GM21737 (cell line): Measurements from ENCODE around the gene JAG2.

ENCODE experiments used
- ATAC-seq: cut with Tn5 transposase; IDR thresholded peaks from one replicate; pipeline ENCODE4 v1.9.1; 2021; ENCODE audit warnings: mild to moderate bottlenecking, moderate library complexity; ENCODE audit not compliant: unreplicated experiment

JAG2 gene

DNA sequence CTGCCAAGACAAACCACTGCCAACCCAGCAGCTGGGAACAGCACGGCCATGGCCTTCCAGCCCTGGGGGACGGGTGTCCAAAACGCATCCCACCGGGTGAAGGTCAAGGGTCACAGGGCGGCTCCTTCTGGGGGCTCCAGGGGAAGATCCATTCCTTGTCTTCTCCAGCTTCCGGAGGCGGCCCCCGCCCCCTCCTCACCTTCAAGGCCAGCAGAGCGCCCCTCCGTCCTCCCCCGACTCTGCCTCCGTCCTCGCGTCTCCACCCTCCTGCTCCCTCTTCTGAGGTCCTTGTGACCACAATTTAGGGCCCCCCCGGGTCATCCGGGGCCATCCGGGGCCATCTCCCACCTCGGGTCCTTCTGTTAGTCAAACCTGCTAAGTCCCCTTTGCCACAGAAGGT, 16.4 kb upstream of the JAG2 start:
- no peak for ATAC-seq

DNA sequence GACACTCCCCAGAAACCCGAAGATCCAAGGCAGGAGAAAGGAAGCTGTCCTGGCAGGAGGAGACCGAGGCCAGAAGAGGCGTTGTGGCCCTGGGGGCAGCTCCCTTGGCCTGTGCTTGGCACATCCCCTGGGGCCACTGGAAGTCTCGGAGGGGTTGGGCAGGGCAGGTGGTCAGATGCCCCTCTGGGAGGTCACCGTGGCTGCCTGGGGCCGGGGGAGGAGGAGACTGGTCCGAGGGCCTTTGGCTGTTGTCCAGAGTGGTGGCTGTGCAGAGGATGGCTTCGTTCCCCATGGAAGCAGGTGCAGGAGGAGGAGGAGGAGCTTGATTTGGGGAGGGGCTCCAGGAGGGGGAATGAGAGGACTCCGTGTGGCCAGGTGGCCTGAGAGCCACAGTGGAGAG, 15.9 kb upstream of the JAG2 start:
- ATAC-seq, result no peak

DNA sequence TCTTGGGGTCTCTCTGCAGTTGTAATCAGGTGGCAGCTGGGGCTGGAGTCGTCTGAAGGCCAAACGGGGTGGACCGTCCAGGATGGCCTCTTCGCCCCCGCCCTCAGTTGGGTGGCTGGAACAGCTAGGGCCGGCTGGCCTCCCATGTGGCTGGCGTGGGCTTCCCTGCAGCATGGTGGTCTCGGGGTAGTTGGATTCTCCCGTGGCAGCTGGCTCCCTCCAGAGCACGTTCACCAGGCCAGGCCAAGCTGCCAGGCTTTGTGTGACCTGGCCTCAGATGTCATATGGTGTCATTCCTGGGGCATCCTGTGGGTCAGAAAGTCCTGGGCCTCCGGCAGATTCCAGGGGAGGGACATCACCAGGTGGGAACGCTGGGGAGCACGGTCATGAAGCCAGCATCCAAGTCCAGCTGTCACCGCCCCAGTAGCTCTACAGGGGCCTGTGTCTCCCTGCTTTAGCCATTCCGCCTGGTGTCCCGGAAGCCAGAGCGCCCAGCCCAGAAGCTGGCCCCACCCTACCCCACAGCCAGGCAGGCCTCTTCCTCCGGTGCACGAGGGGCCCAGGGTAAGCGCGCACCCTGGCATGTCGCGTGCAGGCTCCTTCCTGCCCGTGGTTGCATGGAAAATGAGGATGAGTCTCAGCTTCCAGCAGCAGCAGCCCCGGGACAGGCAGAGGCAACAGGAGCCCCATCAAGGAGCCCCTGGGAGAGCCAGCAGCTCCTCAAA, 13.9 kb upstream of the JAG2 start:
- no peak for ATAC-seq

DNA sequence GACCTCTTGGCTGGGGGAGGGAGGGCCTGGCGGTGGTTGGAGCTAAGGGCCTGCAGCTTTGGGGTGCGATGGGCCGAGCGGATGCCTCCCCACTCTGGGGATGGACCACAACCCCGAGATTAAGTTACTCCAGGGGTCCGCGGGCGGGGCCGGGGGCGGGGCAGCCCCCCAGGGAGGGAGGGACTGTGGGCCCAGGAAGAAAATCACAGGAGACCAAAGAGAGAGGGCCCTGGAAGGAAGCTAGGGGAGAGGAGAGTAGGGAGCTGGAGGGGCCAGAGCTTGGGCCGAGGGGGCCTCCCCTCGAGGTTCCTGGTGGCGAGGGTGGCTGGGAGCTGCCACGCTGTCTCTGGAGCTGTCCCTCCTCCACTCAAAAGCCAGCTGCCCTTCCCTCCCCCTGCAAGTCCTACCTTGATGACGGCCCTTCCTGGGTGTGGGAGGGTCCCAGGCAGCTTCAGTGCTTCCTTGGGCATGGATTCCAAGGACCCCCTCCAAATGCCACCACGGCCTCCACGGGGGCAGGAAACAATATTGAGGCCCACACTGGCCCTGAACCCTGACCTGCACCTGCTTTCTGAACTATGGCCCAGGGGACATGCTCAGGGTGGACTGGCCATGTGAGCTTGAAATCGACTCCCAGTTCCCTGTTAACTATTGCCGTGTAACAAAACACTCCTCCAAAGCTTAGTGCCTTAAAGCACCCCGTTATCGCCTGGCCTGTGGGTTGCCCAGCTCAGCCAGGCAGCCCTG, 13.1 kb upstream of the JAG2 start:
- no peak for ATAC-seq

DNA sequence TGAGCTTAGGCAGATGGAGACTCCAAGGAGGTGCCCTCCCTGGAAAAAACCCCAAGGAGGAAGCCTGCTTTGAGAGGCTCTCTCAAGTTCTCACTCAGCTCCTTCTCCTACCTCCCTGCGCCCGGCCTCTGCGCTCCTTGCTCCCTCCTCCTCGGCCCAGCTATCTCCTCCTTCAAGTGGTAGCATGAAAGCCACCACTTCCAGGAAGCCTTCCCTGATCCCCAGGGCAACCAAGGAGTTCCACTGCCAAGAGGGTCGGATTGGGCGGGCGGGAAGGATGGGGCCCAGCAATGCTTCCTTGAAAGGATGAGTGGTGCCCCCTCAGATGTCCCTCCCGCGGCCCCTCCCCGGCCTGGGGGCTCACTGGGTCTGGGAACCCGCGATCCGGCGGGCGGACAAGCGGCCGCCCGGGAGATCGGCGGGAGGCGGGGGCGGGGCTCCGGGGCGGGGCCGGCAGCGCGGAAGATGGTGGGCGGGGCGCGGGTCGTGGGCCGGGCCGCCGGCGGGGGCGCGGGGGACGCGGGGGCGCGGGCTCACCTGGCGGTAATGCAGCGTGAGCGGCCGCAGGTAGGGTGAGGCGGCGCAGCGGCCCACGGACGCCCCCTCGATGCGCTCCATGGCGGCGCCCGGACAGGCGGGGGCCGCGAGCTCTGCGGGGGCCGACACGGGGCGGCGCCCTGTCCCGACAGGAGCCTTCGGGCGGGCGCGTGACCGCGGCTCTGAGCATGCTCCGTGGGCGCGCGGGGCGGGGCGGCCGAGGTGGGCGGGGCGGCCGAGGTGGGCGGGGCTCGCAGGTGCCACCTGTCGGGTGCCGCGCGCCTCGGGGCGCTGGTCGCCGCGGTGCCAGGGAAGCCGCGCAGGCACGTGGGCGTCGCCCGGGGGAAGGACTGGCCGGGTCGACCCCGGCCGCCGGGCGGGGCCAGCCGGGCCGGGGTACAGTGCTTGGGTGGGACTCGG, 12.3 kb upstream of the JAG2 start, which contains the start of gene NUDT14:
TSS of gene NUDT14 (minus strand) at position 721 of the 957 bp plus-strand sequence. CDS start at position 618, 103 bp downstream.
- ATAC-seq, result no peak

DNA sequence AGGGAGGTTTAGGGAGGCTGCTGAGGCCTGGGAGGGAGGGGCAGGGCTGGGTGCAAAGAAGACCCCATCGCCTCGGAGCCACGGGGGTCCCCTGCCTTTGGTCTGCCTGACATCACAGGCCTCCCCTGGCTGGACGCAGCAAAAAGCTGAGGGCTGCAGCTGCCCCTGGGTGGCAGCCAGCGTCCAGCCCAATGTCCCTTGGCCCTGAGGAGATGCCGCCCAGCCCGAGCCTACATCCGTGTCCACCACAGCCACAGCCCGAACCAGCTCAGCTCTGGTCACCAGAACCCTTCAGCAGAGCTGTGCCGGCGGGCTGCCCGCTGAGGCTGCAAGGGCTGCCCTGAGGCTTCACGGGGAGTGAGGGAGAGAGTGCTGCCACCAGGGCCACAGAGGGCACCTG, 10.6 kb upstream of the JAG2 start:
- no peak for ATAC-seq

DNA sequence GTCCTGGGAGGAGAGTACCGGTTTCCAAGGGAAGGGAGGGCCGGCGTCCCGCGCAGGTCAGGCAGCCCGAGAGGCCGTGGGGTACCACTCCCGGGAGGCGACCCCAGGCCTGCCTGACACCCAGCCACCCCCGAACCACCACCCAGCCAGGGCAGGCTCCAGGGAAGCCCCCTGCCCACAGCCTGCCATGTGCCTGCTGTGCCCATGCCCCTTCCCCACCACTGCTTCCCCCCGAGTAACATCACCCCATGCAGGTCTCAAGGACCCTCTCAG, 10.2 kb upstream of the JAG2 start:
- no peak for ATAC-seq

DNA sequence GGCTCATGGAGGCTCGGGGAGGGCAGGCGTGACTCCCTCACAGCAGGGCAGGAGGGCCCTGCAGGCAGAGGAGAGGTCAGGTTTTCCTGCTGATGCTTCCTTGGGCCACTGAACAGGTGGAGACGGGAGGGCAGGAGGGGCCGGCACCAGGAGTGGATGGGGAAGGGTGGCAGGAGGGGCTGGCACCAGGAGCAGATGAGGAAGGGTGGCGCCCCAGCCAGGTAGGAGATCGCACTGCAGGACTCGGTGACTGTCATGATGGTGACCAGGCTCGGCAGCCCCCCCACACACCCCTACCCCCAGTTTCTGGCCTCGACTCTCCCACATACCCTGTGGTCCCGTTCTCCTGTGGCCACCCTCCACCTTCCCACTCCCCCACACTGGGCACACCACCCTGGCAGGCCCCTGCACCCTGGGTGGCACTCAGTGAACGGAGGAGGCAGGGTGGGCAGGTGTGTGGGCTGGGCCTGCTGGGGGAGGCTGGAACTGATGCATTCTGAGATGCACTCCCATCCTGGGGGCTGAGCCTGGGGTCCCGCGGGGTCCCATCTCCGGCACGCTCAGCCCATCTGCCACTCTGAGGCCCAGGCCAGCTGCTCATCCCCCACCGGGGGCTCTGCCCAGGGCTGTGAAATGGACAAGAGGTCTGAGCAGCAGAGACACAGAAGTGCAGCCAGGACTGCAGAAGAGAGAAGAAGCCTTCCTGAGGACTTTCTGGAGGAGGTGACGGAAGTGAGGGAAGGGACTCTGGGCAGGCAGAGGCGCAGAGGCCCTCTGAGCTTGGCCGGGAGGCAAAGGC, 9.7 kb upstream of the JAG2 start:
- no peak for ATAC-seq

DNA sequence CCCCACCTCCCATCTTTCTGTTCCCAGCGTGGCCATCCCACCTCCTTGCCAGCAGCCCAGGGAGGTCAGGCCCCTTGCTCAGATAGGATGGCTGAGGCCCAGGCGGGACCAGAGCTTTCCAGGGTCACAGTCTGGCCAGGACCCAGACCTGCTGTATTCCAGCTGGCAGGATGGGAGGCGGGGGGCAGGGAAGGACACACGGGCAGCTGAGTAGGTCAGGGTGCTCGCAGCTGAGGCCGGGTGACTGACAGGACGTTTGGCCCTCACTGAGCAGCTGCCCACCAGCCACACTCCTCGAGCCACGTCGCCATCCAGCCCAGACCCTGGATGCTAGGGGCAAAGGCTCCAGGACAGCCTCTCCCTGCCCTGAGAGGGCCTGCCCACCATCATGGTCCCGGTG, 8.5 kb upstream of the JAG2 start:
- no peak for ATAC-seq

DNA sequence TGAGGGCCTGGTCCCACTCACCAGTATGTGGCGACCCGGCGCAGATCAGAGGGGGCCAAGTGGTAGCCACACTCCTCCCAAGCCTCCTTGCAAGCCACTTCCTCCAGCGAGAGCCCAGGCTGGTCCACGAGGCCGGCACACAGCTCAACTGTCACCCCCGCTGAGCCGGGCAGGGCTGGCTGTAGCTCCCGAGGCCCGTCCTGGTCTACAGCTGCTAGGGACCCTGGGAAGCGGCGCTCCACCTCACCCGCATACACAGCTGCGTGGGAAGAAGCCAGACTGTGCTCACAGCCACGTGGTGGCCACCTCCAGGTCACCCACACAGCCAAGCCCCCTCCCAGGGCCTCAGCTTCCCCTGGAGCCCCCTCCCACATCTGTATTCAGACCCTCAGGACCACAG, 7.9 kb upstream of the JAG2 start:
- ATAC-seq, result no peak

DNA sequence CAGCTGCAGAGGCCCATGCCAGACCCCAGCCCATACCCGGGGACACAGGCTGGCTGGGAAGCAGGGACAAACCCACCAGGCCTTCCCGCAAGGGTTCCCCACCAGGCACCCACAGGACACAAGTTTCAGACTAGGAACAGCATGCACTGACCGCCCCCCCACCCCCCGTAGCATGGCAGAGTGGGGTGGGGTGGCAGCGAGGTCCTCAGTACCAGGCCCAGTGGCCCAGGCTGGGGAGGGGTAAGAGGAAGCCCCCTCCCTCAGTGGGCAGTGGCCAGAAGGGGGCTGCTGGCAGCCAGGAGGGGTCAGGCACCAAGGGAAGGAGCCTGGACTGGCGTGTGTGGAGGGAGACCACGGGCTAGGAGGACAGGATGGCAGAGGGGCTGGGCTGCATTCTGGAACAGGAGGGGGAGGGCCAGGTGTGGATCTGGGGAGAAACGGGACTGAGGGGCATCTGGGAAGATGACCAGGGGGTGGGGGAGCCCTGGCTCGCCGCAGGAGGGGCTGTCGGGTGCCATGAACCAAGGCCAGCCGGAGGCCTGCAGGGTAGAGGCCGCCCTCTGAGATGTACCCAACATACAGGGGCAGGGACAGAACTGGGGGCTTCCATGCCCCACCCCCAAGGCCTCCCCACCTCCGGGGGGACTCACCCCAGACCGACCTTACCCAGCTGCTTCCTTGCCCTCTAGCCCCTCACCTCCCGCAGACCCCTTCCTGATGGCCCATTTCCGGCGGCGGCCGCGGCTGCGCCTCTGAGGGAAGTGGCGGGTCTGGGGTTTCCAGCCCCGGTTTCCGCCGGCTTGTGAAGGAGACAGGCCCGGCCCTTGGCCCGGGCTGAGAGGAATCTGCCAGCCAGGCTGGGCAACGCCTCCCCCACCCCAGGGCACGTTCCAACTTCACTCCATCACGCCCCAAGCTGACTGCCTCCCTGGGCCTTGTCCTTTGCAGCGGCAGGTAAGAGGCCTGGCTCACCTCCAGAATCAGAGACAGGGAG, 5.6 kb upstream of the JAG2 start:
- ATAC-seq, result no peak

DNA sequence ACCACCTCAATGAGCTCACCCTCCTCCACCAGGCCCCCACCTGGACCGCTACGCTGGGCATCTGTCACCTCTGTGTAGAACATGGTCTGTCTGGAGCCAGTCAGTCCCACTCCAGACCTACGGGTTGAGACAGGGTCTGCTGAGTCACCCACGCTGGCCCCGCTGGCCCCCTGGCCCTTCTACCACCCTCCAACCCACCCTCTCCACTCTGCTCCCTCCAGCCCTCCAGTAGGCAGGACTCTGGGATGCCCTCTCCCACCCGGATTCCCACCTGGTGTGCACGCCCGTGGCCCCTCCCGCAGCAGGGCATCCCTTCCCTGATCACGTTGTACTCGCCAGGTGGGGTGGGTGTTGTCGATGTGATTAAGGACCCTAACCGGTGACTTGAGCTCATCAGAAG, 4.6 kb upstream of the JAG2 start:
- no peak for ATAC-seq

DNA sequence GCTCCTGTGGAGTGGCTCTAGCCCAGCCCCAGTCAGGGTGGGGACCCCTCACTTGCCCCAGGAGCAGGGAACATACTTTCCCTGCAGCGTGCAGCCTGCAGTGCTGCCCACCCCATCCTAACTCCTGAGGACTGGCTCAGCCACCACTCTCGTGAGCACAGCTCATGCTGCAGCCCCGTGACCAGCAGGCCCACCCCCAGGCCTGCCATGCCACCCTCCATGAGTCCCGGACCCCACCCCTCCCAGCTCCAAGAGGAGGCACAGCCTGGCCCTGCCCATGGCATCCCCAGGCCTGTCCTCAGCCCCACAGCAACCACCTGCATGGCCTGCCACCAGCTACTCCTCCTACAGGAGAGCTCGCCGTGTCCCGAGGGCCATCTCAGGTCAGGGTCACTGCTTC, 3.9 kb upstream of the JAG2 start:
- ATAC-seq, result no peak

DNA sequence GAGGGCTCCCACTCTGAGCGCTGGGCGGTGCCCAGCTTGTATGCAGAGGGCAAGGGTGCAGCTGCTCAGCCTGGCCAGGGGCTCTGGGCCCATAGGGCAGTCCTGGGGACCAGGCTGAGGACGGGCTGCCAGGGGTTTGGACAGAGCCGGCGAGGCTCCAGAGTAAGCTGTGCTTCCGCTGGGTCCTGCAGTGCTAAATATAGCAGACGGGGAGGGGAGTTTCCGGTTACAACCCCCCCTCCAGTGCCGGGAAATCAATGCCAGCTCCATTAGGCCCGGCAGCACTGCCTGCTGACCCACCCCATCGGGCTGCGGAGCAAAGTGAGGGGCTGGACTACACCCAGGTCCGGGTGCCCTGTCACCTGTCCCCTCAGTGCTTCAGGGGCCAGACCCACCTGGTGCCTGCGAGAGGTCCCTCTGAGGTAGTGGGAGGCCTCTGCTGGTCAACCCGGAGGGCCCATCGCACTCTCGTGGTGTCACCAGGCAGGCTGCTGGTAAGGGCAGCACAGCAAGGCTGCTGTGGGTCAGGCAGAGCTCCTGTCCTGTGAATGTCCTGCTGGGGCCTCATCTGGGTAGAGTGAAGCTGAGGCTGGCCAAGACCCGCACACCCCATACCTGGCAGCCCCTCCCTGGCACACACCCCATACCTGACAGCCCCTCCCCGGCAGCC, 2.6 kb upstream of the JAG2 start:
- ATAC-seq, result no peak

DNA sequence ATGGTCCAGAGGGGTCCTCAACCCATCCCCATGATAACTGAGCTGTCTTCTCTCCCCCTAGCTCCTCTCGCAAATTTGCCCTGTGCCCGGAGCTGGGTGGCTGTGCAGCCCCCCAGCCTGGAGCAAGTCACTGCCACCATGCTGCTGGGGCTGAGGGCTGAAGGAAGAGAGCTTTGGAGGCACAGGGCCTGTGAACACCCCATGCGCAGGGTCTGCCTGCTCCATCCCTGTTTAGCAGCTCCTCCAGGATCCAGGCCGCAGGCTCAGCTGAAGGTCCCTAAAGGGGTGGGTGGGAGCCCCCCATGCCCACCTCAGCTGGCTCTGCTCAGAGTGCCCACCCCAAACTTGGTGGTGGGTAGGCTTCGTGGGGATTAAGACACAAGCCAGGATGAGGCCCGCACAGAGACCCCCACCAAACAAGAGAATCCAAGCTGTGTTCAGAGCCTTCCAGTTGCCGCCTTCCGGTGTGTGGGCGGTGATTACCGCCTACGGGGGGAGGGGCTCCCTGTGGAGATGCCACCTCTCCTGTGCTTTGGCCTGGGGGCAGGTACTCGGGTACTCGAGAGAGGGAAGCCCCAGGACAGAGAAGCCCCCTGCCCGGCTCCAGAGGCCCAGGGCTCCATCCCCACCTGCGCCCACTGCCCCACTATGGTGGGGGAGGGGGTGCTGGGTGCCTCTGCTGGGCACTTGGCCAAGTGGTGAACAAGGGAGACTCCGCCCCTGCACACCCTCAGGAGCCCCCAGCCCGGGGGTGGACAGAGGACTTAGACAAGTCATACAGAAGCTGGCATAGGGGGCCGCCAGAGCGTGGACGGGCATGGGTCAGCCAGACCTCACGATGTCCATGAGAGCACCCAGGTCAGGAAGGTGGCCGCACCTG, 1.4 kb upstream of the JAG2 start:
- no peak for ATAC-seq

DNA sequence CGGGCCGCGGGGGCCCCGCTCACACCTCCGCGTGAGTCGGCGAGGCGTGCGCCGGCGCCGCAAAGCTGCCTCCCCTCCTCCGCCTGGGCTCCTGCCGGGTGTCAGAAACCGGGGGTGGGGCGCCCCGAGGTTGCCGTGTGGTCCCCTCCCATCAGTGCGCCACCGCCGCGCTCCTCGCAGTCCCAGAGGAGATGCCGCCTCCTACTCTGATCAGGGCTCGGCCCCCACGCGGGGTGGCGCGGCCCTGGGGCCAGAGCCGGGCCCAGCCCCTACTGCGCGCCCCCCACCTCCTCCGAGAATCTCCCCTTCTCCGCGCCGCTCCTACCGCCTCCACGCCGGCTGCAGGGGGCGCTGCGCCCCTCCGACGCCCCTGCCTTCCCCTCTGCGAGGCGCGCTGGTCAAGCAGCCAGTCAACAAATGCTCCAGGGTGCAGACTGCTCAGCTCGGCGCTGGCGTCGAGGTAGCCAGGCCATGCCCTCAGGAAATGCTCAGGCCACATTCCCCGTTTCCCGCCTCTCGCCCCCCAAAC, 467 bp upstream of the JAG2 start:
- no peak for ATAC-seq

DNA sequence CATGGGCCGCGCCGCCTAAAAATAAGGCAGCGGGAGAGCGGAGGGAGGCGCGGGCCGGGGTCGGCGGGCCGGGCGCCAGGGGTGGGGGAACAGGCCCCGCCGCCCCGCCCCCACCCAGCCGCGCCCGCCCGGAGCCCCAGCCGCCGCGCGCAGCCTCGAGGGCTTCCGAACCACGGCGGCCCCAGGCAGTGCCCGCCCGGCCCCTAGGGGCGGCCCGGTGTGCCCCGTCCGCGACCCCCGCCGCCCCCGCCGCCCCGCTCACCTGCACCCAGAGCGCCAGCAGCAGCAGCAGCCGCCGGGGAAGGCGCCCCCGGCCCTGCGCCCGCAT, 519 bp downstream of the JAG2 start:
- no peak for ATAC-seq
